GM23248 (cell line): ENCODE measurements around the gene VPS54.

Experiments used
- EZH2 ChIP-seq: fragments of 200-600 bp; sonication (generic); IDR thresholded peaks from 2 replicates; pipeline ENCODE4 v1.6.1; 2018; ENCODE audit warnings: antibody characterized with exemption, mild to moderate bottlenecking; ENCODE audit not compliant: insufficient read depth, poor library complexity, severe bottlenecking
- EZH2phosphoT487 ChIP-seq: fragments of 200-600 bp; sonication (generic); IDR thresholded peaks from 2 replicates; pipeline ENCODE4 v1.6.1; 2018; ENCODE audit warnings: antibody characterized with exemption, moderate library complexity, mild to moderate bottlenecking, low read depth; ENCODE audit not compliant: insufficient read depth

DNA sequence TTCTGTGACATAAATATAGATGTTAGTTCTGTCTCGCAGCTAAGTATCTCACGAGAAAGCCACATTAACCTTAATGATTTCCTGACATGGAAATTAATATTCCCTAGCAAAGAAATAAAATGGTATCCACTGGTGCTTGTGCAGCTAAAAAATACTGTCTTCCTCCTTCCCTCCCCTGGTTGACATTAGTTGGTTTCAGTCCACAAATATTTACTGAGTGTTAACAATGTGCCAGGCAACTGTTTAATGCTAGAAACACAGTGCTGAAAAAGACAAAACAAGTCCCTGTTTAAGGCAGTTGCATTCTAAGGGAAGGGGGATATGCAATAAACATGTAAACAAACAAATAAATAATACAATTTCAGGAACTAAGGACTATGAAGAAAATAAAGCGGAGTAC lies 44.2 kb upstream of the VPS54 start:
- TF ChIP-seq EZH2phosphoT487 (no peak), EZH2 (no peak)
